Activated CD4-positive, alpha-beta T cell treated with anti-CD3 and anti-CD28 coated beads, Interleukin-2, amount 50 U/mL, for 48 hours (primary cell): Measurements from ENCODE around the gene C19orf53.
A peak's percentile ranks its signal among the peaks of the same experiment; 100 is the strongest.
"Not testable (repeated sequence)": the region's sequence is repeated elsewhere in the genome, so short reads cannot be mapped to it uniquely, and the experiment has no call there.

ENCODE experiments used
- DNase-seq, 2 experiments: peaks; one replicate each; pipeline ENCODE4 v3.0.0-alpha.2; 2020

Gene C19orf53

DNA sequence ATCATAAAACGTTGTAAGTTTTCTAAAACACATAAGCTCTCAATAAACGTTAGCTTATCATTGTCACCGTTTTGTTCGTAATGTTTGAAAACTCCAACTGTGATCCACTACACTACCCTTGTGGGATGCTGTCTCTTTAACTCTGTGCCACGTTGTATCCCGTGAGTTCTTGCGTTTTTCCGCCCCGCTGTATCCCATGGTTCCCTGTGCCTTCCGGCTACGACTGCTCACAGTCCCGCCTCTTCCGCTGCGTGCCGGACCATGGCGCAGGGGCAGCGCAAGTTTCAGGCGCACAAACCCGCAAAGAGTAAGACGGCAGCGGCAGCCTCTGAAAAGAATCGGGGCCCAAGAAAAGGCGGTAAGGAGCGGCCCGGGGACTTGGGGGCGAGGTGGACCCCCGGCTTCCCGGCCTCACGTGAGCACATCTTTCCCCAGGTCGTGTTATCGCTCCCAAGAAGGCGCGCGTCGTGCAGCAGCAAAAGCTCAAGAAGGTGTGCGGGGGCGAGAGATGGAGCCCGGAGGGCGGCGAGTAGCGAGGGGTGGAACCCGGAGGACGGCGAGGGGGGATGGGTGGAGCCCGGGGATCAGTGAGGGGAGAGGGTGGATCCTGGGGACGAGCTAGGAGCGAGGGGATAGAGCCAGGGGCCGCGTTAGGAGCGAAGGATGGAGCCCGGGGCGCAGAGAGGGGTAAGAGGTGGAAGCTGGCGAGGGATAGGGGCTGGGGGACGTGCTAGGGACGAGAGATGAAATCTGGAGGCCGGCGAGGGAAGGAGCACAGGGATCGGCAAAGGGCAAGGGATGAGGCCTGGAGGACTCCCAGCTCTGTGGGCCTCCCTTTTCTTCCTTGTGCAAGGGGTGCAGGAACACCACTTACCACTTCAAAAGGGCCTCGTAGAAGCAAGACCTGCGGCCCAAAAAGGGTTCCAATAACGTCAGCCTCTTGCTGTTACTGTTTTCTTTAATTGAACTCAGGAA is at the start of gene C19orf53:
Gene C19orf53, plus strand, starts transcription at position 240 of the 975 bp plus-strand sequence. Its CDS starts 22 bp downstream, at position 262.
- peak; percentile 85 to 90 for DNase-seq

- DNase-seq = no peak
Measured at GRCh38 chr19:13726323-13726722, 47.9 kb upstream of the C19orf53 start.

GRCh38 chr19:13727798-13728197 is 46.5 kb upstream of the C19orf53 start:
- DNase-seq = no peak

- no peak for DNase-seq
Measured at GRCh38 chr19:13729859-13730258, 44.4 kb upstream of the C19orf53 start.

GRCh38 chr19:13731147-13731964 is 42.9 kb upstream of the C19orf53 start:
- peak; percentile 94 to 95 for DNase-seq

- DNase-seq = no peak
Measured at GRCh38 chr19:13732337-13732736, 41.9 kb upstream of the C19orf53 start.

DNA sequence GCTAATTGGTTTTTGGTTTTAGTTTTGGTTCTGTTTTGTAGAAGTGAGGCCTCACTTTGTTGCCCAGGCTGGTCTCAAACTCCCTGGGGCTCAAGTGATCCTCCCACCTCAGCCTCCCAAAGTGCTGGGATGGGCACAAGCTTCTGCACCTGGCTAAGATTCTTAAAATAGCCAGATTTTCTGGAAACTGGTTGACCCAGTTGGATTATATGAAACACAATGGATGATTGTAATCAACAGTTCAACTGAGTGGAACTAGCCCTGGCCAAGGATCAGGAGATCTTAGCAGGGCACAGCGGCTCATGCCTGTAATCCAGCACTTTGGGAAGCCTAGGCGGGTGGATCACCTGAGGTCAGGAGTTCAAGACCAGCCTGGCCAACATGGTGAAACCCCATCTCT is 39.5 kb upstream of the C19orf53 start:
- DNase-seq = no peak

GRCh38 chr19:13738073-13738472 is 36.2 kb upstream of the C19orf53 start:
- DNase-seq = no peak

DNA sequence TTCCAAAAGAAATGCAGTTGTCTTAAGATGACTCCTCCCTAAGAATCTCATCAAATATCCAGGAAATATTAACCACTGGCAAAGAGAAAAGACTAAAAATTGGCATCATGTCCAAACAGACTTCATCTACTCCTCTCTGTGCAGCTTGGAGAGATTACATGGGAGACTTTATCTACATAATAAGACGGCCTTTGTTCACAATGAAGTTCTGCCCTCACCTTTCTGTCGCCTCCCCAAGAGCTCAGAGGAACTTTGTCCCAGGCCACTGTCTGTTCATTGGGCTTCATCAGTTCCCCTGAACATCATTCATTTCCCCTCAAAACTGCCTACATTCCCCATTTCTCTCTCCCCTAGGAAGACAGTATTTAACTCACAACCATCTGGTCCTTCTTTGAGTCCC is 32.4 kb upstream of the C19orf53 start:
- DNase-seq = no peak

GRCh38 chr19:13742756-13743155 is 31.5 kb upstream of the C19orf53 start:
- no peak for DNase-seq

- no peak for DNase-seq
Measured at GRCh38 chr19:13744174-13744573, 30.1 kb upstream of the C19orf53 start.

GRCh38 chr19:13747098-13747453 is 27.2 kb upstream of the C19orf53 start:
- DNase-seq = no peak

- peak; percentile 13 to 27 for DNase-seq
Measured at GRCh38 chr19:13748169-13748828, 26.0 kb upstream of the C19orf53 start.

DNA sequence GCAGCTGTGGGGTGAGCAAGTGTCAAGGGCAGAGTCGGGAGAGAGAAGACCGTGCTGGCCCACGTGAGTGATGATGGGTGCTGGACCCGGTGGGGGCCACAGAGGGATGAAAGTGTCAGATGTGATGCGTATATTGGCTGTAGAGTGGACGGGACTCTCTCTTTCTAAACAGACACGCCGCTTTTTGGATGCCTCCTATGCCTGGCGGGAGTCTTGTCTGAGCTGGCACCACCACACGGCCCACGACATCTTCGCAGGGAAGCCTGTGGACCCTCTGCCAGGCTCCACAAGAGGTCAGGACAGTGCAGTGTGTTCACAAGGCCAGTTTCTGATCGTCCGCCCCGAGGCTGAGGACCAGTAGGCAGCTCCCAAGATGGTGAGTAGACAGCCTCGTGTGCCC is 22.8 kb upstream of the C19orf53 start:
- no peak for DNase-seq

- DNase-seq = not testable (repeated sequence)
Measured at GRCh38 chr19:13753622-13754021, 20.6 kb upstream of the C19orf53 start.

DNA sequence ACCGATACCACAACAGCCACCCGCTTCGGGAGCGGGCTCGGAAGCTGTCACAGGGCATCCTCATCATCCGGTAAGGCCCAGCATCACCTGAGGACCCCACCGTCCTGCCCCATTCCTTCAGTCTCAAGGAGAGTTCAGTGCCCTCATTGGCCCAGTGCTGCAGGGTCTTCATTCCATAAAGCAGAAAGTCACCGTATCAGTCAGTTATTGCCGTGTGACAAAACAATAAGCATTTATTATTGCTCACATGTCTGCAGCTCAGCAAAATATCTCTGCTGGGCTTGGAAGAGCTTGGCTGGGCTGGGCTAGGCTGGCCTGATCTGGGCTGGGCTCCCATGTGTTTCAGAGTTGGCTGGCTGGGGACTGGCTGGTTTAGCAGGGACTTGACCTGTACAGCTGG is 18.0 kb upstream of the C19orf53 start:
- DNase-seq = no peak

- DNase-seq = no peak
Measured at GRCh38 chr19:13757805-13758772, 16.2 kb upstream of the C19orf53 start.

- DNase-seq = no peak
Measured at GRCh38 chr19:13758795-13759194, 15.5 kb upstream of the C19orf53 start.

DNA sequence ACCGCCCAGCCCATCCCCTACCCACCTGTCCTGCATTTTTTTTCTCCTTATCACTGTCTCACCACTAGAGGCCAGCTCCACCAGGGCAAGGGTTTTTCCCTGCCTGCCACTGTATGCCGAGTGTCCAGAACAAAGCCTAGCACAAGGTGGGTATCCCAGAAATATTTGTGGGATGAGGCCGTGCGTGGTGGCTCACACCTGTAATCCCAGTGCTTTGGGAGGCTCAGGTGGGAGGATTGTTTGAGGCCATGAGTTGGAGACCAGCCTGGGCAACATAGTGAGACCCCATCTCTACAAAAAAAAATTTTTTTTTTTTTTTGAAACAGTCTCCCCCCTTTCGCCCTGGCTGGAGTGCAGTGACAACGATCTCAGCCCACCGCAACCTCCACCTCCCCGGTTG is 12.8 kb upstream of the C19orf53 start:
- no peak for DNase-seq

- no peak for DNase-seq
Measured at GRCh38 chr19:13762635-13763235, 11.5 kb upstream of the C19orf53 start.

GRCh38 chr19:13763265-13763664 is 11.0 kb upstream of the C19orf53 start:
- no peak for DNase-seq
